ENCODE results near the gene GNG12. TPM values are rescaled to one million over a fixed set of nuclear protein-coding genes. Genes with fewer than 3 reads are reported as not detected.

GNG12 gene
- total and polyA plus RNA-seq, 9 of the 15 experiments (the other 6 are each of a cell fraction or from before 2014, with no cell fraction given) = 2.6 to 6.0 (median 4.1) TPM

- H3K4me2 ChIP-seq (ENCODE audit: insufficient read depth, low read length) = no peak overlapping the region
- intact Hi-C loops (cut with micrococcal nuclease) = no loop called here
- peaks cover 27 to 44% of the 10 kb centered on the region in 2 experiments for H3K4me1 ChIP-seq (replicated peaks in 1 of 2; ENCODE audit: control insufficient read depth in 2 of 2, insufficient read depth in 2 of 2, low read length in 2 of 2)
- TF ChIP-seq ELF2 (CRISPR knock-in tag; IDR thresholded peaks at IDR 0.05) (no peak), RCOR1 (IDR thresholded peaks at IDR 0.05; ENCODE audit: borderline replicate concordance in 1 of 2, low read depth in 2 of 2, low read length in 2 of 2) (peak in 1 of 2 experiments; percentile 43; a peak in 1 of 4 replicates), ZBTB17 (CRISPR knock-in tag; IDR thresholded peaks at IDR 0.05) (no peak), ZKSCAN3 (CRISPR knock-in tag; IDR thresholded peaks at IDR 0.05) (no peak), ID3 (CRISPR knock-in tag; IDR thresholded peaks at IDR 0.05) (no peak), ID3 (tag; IDR thresholded peaks at IDR 0.05) (no peak)
- H3K4me3 ChIP-seq = no peak overlapping the region
- no peaks in the 10 kb centered on the region for H3K36me3 ChIP-seq (ENCODE audit: control insufficient read depth, insufficient read depth, low read length)
- CTCF ChIA-PET (ENCODE audit: low intra/inter-chr PET ratio) = no interaction called here
- no peaks in the 10 kb centered on the region for H3K27me3 ChIP-seq (ENCODE audit: control insufficient read depth in 2 of 2, insufficient read depth in 2 of 2, low read length in 2 of 2)
- DNase-seq (ENCODE audit: extremely low read depth in 1 of 4, low spot score in 3 of 4) (no peak), ATAC-seq (no peak), FAIRE-seq (no peak)
- 62% methylated on average over 5 of the region's 5 CpGs for WGBS (ENCODE audit: insufficient coverage, low coverage, missing lambda C conversion rate)
- no peaks in the 10 kb centered on the region for H3K9me1 ChIP-seq (ENCODE audit: control insufficient read depth, insufficient read depth, low read length)
- POLR2A ChIA-PET = no interaction called here
- no TSS peak for BruUV-seq (replicated peaks)
- no peaks in the 10 kb centered on the region for H4K20me1 ChIP-seq (replicated peaks; ENCODE audit: control insufficient read depth, insufficient read depth, low read length)
- H3K27ac ChIP-seq (ENCODE audit: extremely low read depth, low read depth, low read length) = no peak overlapping the region
- H3K79me2 ChIP-seq (ENCODE audit: control insufficient read depth, insufficient read depth, low read length) = no peaks in the 10 kb centered on the region
- 0 out of 2 replicates have a peak overlapping the region, but pooled peaks have one; percentile 7 for H2AFZ ChIP-seq (ENCODE audit: low read depth, low read length)
- in situ Hi-C loops (cut with MboI) = loop anchor here (5.0 kb wide), 1 partner anchor 42 kb away; no protein-coding TSS in a partner anchor
- no peak overlapping the region for H3K9ac ChIP-seq (ENCODE audit: insufficient read depth in 1 of 2, low read depth in 2 of 2, low read length in 2 of 2)
- H3K9me3 ChIP-seq (replicated peaks; ENCODE audit: control insufficient read depth, insufficient read depth, low read depth, low read length) = no peaks in the 10 kb centered on the region
Observed at GRCh38 chr1:67739361-67739760, 93.9 kb downstream of the GNG12 start.

All from K562 (cell line).